ENCODE measurements around the gene AKR1B15. TPM values are rescaled to one million over a fixed set of nuclear protein-coding genes. Genes with fewer than 3 reads are reported as not detected.
A peak's percentile ranks its signal among the peaks of the same experiment; 100 is the strongest.

Gene AKR1B15
- total RNA-seq, 1 donor = not detected

GRCh38 chr7:134593530-134594392 lies 44.9 kb downstream of the AKR1B15 start:
- H3K4me3 ChIP-seq (ENCODE audit: low read depth, low read length) = no peak overlapping the region
- DNase-seq (ENCODE audit: low read depth) = peak; percentile 97
- no peak for TF ChIP-seq CTCF (IDR thresholded peaks at IDR 0.05; ENCODE audit: insufficient read depth, low read depth, low read length)

- no peak for DNase-seq (ENCODE audit: low read depth)
- no peak overlapping the region for H3K4me3 ChIP-seq (ENCODE audit: low read depth, low read length)
- no peak for TF ChIP-seq CTCF (IDR thresholded peaks at IDR 0.05; ENCODE audit: insufficient read depth, low read depth, low read length)
Measured at GRCh38 chr7:134594877-134595276, 46.0 kb downstream of the AKR1B15 start.

- TF ChIP-seq CTCF (IDR thresholded peaks at IDR 0.05; ENCODE audit: insufficient read depth, low read depth, low read length) = no peak
- H3K4me3 ChIP-seq (ENCODE audit: low read depth, low read length) = no peak overlapping the region
- no peak for DNase-seq (ENCODE audit: low read depth)
Measured at GRCh38 chr7:134599371-134599770, 50.5 kb downstream of the AKR1B15 start.

GRCh38 chr7:134601459-134601858 lies 52.5 kb downstream of the AKR1B15 start:
- no peak for DNase-seq (ENCODE audit: low read depth)
- no peak overlapping the region for H3K4me3 ChIP-seq (ENCODE audit: low read depth, low read length)
- TF ChIP-seq CTCF (IDR thresholded peaks at IDR 0.05; ENCODE audit: insufficient read depth, low read depth, low read length) = no peak

- DNase-seq (ENCODE audit: low read depth) = peak; percentile 85
- TF ChIP-seq CTCF (IDR thresholded peaks at IDR 0.05; ENCODE audit: insufficient read depth, low read depth, low read length) = no peak
- peak overlapping the region; percentile 26 for H3K4me3 ChIP-seq (ENCODE audit: low read depth, low read length)
Measured at GRCh38 chr7:134602881-134603451, 54.1 kb downstream of the AKR1B15 start.

- H3K4me3 ChIP-seq (ENCODE audit: low read depth, low read length) = peak overlapping the region; percentile 3
- peak; percentile 72 for DNase-seq (ENCODE audit: low read depth)
- TF ChIP-seq CTCF (IDR thresholded peaks at IDR 0.05; ENCODE audit: insufficient read depth, low read depth, low read length) = peak; percentile 92
Measured at GRCh38 chr7:134605978-134606923, 57.3 kb downstream of the AKR1B15 start.
